ENCODE data around the gene FAM187B. TPM values are rescaled to one million over a fixed set of nuclear protein-coding genes. Genes with fewer than 3 reads are reported as not detected.

Gene FAM187B
- total RNA-seq, 4 donors from 2014 or later: not detected

DNA sequence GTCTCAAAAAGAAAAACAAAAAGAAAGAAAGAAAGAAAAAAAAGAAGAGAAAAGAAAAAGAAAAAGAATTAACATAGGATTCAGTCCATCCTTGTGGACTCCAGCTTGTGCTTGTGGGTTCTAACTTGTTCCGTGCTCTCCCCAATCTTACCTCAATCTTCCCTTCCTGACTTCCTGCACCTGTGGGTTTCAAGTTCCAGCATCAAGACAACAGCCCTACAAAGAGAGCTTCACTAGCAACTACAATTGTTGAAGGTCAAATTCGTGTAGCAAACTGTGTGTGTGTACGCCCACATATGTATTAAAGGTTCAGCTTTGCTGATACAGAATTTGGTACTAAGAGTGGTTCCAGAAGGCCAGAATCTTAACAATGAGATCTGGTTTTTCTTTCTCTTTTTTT lies 48.7 kb downstream of the FAM187B start:
- in situ Hi-C loops (cut with MboI; ENCODE audit: low sequenced_read_pairs in 4 of 4): no loop called here
- no peaks in the 10 kb centered on the region for H3K4me1 ChIP-seq
- no peak overlapping the region for H3K4me3 ChIP-seq
- DNase-seq (no peak), ATAC-seq (no peak)
- no peaks in the 10 kb centered on the region for H3K9me3 ChIP-seq
- intact Hi-C loops (cut with DNase I; ENCODE audit: low total_unique reads): no loop called here
- H3K27ac ChIP-seq: no peak overlapping the region
- H3K36me3 ChIP-seq: no peaks in the 10 kb centered on the region
- no peaks in the 10 kb centered on the region for H3K27me3 ChIP-seq
- TF ChIP-seq POLR2A (IDR thresholded peaks at IDR 0.05): no peak

DNA sequence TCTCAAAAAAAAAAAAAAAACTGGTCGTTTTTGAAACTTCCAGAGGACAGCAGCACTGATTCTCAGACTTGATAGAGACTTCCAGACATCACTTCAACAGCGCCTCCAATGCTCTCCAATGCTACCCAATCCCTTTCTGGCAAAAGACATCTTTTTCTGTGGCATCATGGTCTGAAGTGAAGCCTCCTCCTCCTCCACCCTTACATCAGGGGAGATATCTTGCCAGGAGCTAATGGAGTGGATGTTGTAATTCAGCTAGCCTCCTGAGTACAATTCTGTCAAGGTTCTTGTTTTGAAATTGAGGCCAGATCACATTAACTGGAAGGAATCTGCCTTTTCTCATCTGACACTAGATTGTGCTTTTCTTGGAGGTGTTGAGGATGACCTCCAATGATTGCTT lies 49.8 kb downstream of the FAM187B start:
- no peak for TF ChIP-seq CTCF (IDR thresholded peaks at IDR 0.05 in 4 of 5, conservative IDR thresholded peaks at IDR 0.05 in 1 of 5)
- TF ChIP-seq POLR2A (IDR thresholded peaks at IDR 0.05): no peak

DNA sequence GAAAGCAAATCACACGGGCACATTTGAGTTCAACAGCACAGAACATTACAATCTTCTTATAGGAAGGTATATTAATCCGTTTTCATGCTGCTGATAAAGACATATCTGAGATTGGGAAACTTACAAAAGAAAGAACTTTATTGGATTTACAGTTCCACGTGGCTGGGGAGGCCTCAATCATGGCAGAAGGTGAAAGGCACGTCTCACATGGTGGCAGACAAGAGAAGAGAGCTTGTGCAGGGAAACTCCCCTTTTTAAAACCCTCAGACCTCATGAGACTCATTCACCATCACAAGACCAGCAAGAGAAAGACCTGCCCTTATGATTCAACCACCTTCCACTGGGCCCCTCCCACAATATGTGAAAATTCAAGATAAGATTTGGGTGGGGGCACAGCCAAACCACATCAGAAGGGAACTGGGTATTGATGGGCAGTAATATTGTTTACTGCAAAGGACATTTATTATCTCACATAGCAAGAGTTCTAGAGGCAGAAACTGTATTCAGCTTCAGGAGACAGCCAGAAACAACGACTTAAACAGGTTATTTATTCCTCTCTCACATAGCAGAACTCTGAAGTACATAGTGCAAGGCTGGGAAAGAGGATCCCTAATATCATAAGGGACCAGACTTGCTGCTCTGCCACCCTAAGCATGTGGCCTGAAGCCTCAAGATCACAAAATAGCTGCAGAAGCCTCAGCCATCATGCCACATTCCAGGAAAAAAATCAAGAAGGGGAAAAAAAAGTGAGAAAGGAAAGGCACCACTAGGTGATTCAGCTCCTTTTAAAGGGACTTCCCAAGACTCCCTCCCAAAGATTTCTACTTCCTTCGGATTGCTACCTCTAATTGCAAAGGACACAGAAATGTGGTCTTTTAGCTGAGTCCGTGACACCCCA lies 50.9 kb downstream of the FAM187B start:
- no peak overlapping the region for H3K27ac ChIP-seq
- H3K4me1 ChIP-seq: no peaks in the 10 kb centered on the region
- ATAC-seq (no peak), DNase-seq (no peak)
- H3K27me3 ChIP-seq: no peaks in the 10 kb centered on the region
- in situ Hi-C loops (cut with MboI; ENCODE audit: low sequenced_read_pairs in 4 of 4) (no loop called here), intact Hi-C loops (cut with DNase I; ENCODE audit: low total_unique reads) (no loop called here)
- no peak for TF ChIP-seq CTCF (IDR thresholded peaks at IDR 0.05 in 4 of 5, conservative IDR thresholded peaks at IDR 0.05 in 1 of 5)
- no peak for TF ChIP-seq POLR2A (IDR thresholded peaks at IDR 0.05)
- H3K9me3 ChIP-seq: no peaks in the 10 kb centered on the region
- H3K36me3 ChIP-seq: no peaks in the 10 kb centered on the region
- no peak overlapping the region for H3K4me3 ChIP-seq

More for the DNA sequence above, 49.8 kb downstream of the FAM187B start:
- Histone ChIP-seq H3K4me1 (no peaks in the 10 kb centered on the region), H3K36me3 (no peaks in the 10 kb centered on the region), H3K27ac (no peak overlapping the region), H3K4me3 (no peak overlapping the region), H3K9me3 (no peaks in the 10 kb centered on the region), H3K27me3 (no peaks in the 10 kb centered on the region)
- DNase-seq (no peak), ATAC-seq (peak in 1 of 2 donors; percentile 33)
- in situ Hi-C loops (cut with MboI; ENCODE audit: low sequenced_read_pairs in 4 of 4) (no loop called here), intact Hi-C loops (cut with DNase I; ENCODE audit: low total_unique reads) (no loop called here)

- no peak for TF ChIP-seq POLR2A (IDR thresholded peaks at IDR 0.05)
- TF ChIP-seq CTCF (IDR thresholded peaks at IDR 0.05 in 4 of 5, conservative IDR thresholded peaks at IDR 0.05 in 1 of 5): no peak
- H3K4me3 ChIP-seq: no peak overlapping the region
- in situ Hi-C loops (cut with MboI; ENCODE audit: low sequenced_read_pairs in 4 of 4) (no loop called here), intact Hi-C loops (cut with DNase I; ENCODE audit: low total_unique reads) (no loop called here)
- DNase-seq: no peak
- ATAC-seq: no peak
- no peaks in the 10 kb centered on the region for H3K36me3 ChIP-seq
- H3K27me3 ChIP-seq: no peaks in the 10 kb centered on the region
- H3K9me3 ChIP-seq: no peaks in the 10 kb centered on the region
- H3K27ac ChIP-seq: no peak overlapping the region
- H3K4me1 ChIP-seq: no peaks in the 10 kb centered on the region
Observed at GRCh38 chr19:35176181-35176570, 52.4 kb downstream of the FAM187B start.

Other genes with a start within 250 kb of the FAM187B start
- gene GRAMD1A, start 228.4 kb downstream of the FAM187B start, total RNA-seq: 10 to 100 TPM; 38.8 to 45.1 (median 43.7) TPM
- gene SCN1B, start 198.3 kb downstream of the FAM187B start, total RNA-seq: 100 to 1,000 TPM; 194 to 469 (median 289) TPM
- gene HPN, start 187.0 kb downstream of the FAM187B start, total RNA-seq: 10 to 100 TPM in 3 of 4 donors, 1 to 10 TPM in 1; 9.1 to 24.0 (median 17.1) TPM
- 10 to 100 TPM in 1 of 4 donors, under 1 TPM in 1, not detected in 2; 0.26 to 13.4 TPM for gene FXYD3, start 112.9 kb downstream of the FAM187B start, total RNA-seq
- gene LGI4, start 93.7 kb downstream of the FAM187B start, total RNA-seq: 10 to 100 TPM; 16.1 to 31.5 (median 27.2) TPM
- 100 to 1,000 TPM; 215 to 235 (median 225) TPM for gene FXYD1, start 89.9 kb downstream of the FAM187B start, total RNA-seq
- gene FXYD7, start 85.5 kb downstream of the FAM187B start, total RNA-seq: under 1 TPM in 1 of 4 donors, not detected in 3; 0.40 TPM
- 10 to 100 TPM in 3 of 4 donors, 1 to 10 TPM in 1; 5.2 to 23.3 (median 14.3) TPM for gene FXYD5, start 74.0 kb downstream of the FAM187B start, total RNA-seq
- gene LSR, start 20.3 kb upstream of the FAM187B start, total RNA-seq: 10 to 100 TPM in 1 of 4 donors, 1 to 10 TPM in 3; 2.5 to 11.4 (median 5.2) TPM
- 100 to 1,000 TPM; 118 to 169 (median 143) TPM for gene USF2, start 40.2 kb upstream of the FAM187B start, total RNA-seq
- not detected for gene HAMP, start 53.8 kb upstream of the FAM187B start, total RNA-seq
- gene MAG, start 63.4 kb upstream of the FAM187B start, total RNA-seq: 1 to 10 TPM in 1 of 4 donors, under 1 TPM in 1, not detected in 2; 0.24 to 1.5 TPM
- under 1 TPM in 1 of 4 donors, not detected in 3; 0.59 TPM for gene CD22, start 100.4 kb upstream of the FAM187B start, total RNA-seq
- gene FFAR1, start 119.2 kb upstream of the FAM187B start, total RNA-seq: not detected
- gene FFAR3, start 129.7 kb upstream of the FAM187B start, total RNA-seq: not detected
- not detected for gene GPR42, start 142.3 kb upstream of the FAM187B start, total RNA-seq
- gene FFAR2, start 219.5 kb upstream of the FAM187B start, total RNA-seq: not detected